Brain pericyte (primary cell): ENCODE results near the gene FAM107B.

ENCODE experiments used
- DNase-seq: peaks from one replicate; pipeline ENCODE4 v3.0.0-alpha.2; 2012; ENCODE audit warnings: low read depth, low spot score

Gene FAM107B

GRCh38 chr10:14558025-14558424, 216.7 kb downstream of the FAM107B start:
- DNase-seq: no peak

GRCh38 chr10:14557567-14557966, 217.1 kb downstream of the FAM107B start:
- DNase-seq: no peak

- DNase-seq: no peak
Measured at GRCh38 chr10:14556285-14556956, 218.3 kb downstream of the FAM107B start.

- DNase-seq: no peak
Measured at GRCh38 chr10:14555807-14556206, 218.9 kb downstream of the FAM107B start.

GRCh38 chr10:14554491-14555205, 220.0 kb downstream of the FAM107B start:
- DNase-seq: no peak

GRCh38 chr10:14554091-14554490, 220.6 kb downstream of the FAM107B start:
- DNase-seq: no peak

GRCh38 chr10:14553448-14553847, 221.2 kb downstream of the FAM107B start:
- no peak for DNase-seq

GRCh38 chr10:14552015-14552414, 222.7 kb downstream of the FAM107B start:
- DNase-seq: no peak

- DNase-seq: no peak
Measured at GRCh38 chr10:14550471-14550981, 224.2 kb downstream of the FAM107B start.

- peak; percentile 49 for DNase-seq
Measured at GRCh38 chr10:14549496-14549895, 225.2 kb downstream of the FAM107B start.

GRCh38 chr10:14548970-14549369, 225.7 kb downstream of the FAM107B start:
- DNase-seq: no peak

- DNase-seq: no peak
Measured at GRCh38 chr10:14548474-14548873, 226.2 kb downstream of the FAM107B start.

- no peak for DNase-seq
Measured at GRCh38 chr10:14547816-14548215, 226.9 kb downstream of the FAM107B start.

GRCh38 chr10:14545827-14546226, 228.9 kb downstream of the FAM107B start:
- no peak for DNase-seq

GRCh38 chr10:14543904-14544210, 230.8 kb downstream of the FAM107B start:
- no peak for DNase-seq

GRCh38 chr10:14543046-14543903, 231.4 kb downstream of the FAM107B start:
- no peak for DNase-seq

GRCh38 chr10:14541379-14541778, 233.3 kb downstream of the FAM107B start:
- DNase-seq: no peak

- DNase-seq: no peak
Measured at GRCh38 chr10:14540611-14541010, 234.1 kb downstream of the FAM107B start.

- no peak for DNase-seq
Measured at GRCh38 chr10:14540062-14540461, 234.6 kb downstream of the FAM107B start.

GRCh38 chr10:14539176-14539575, 235.5 kb downstream of the FAM107B start:
- DNase-seq: no peak

GRCh38 chr10:14536241-14537213, 238.2 kb downstream of the FAM107B start:
- peak; percentile 40 for DNase-seq
